GM23248 (cell line): Measurements from ENCODE around the gene MCOLN3. TPM values are rescaled to one million over a fixed set of nuclear protein-coding genes. Genes with fewer than 3 reads are reported as not detected.

ENCODE experiments used
- DNase-seq: peaks from one replicate; pipeline ENCODE4 v3.0.0-alpha.2; 2015
- H2AFZ ChIP-seq: fragments of 200-600 bp; sonication (generic); 2 replicates; pipeline ENCODE4 v1.6.1; 2016; ENCODE audit warnings: antibody characterized with exemption
- H3F3A ChIP-seq: fragments of 200-600 bp; sonication (generic); 2 replicates; pipeline ENCODE4 v1.6.1; 2016; ENCODE audit warnings: mild to moderate bottlenecking, antibody characterized with exemption, mixed run types; ENCODE audit not compliant: insufficient read depth
- H3K27ac ChIP-seq: fragments of 200-600 bp; sonication (generic); 2 replicates; pipeline ENCODE4 v1.5.1; 2016; ENCODE audit warnings: mild to moderate bottlenecking
- H3K27me3 ChIP-seq: fragments of 200-600 bp; sonication (generic); replicated peaks from 2 replicates; pipeline ENCODE4 v1.6.1; 2016; ENCODE audit warnings: mild to moderate bottlenecking; ENCODE audit not compliant: insufficient read depth
- H3K36me3 ChIP-seq: fragments of 200-600 bp; sonication (generic); 2 replicates; pipeline ENCODE4 v1.6.1; 2016; ENCODE audit warnings: low read depth, mild to moderate bottlenecking
- H3K4me1 ChIP-seq: fragments of 200-600 bp; sonication (generic); 2 replicates; pipeline ENCODE4 v1.6.1; 2016; ENCODE audit warnings: mild to moderate bottlenecking; ENCODE audit not compliant: insufficient read depth
- H3K4me2 ChIP-seq: fragments of 200-600 bp; sonication (generic); one replicate; pipeline ENCODE4 v1.6.1; 2016; ENCODE audit warnings: mild to moderate bottlenecking; ENCODE audit not compliant: unreplicated experiment
- H3K4me3 ChIP-seq: fragments of 200-600 bp; sonication (generic); 2 replicates; pipeline ENCODE4 v1.5.1; 2016; ENCODE audit warnings: mild to moderate bottlenecking
- H3K79me2 ChIP-seq: fragments of 200-600 bp; sonication (generic); 2 replicates; pipeline ENCODE4 v1.6.1; 2016; ENCODE audit warnings: mild to moderate bottlenecking; ENCODE audit not compliant: insufficient read depth
- H3K9ac ChIP-seq: fragments of 200-600 bp; sonication (generic); 2 replicates; pipeline ENCODE4 v1.6.1; 2016; ENCODE audit warnings: mild to moderate bottlenecking
- H3K9me2 ChIP-seq: fragments of 200-600 bp; sonication (generic); 2 replicates; pipeline ENCODE4 v1.6.1; 2016; ENCODE audit warnings: mixed run types, mild to moderate bottlenecking, moderate library complexity; ENCODE audit not compliant: insufficient read depth
- H3K9me3 ChIP-seq: fragments of 200-600 bp; sonication (generic); one replicate; pipeline ENCODE4 v1.6.1; 2017; ENCODE audit warnings: low read depth
- H4K20me1 ChIP-seq: fragments of 200-600 bp; sonication (generic); 2 replicates; pipeline ENCODE4 v1.6.0; 2016; ENCODE audit not compliant: insufficient read depth
- EZH2 ChIP-seq: fragments of 200-600 bp; sonication (generic); IDR thresholded peaks from 2 replicates; pipeline ENCODE4 v1.6.1; 2018; ENCODE audit warnings: antibody characterized with exemption, mild to moderate bottlenecking; ENCODE audit not compliant: insufficient read depth, poor library complexity, severe bottlenecking
- EZH2phosphoT487 ChIP-seq: fragments of 200-600 bp; sonication (generic); IDR thresholded peaks from 2 replicates; pipeline ENCODE4 v1.6.1; 2018; ENCODE audit warnings: antibody characterized with exemption, moderate library complexity, mild to moderate bottlenecking, low read depth; ENCODE audit not compliant: insufficient read depth
- WGBS, 2 experiments: methylation state at CpG; one replicate each; pipeline ENCODE4 v1.1.6; 2015 to 2017; ENCODE audit warnings: low lambda C conversion rate in 2 of 2, low coverage in 1 of 2; ENCODE audit errors: missing lambda C conversion rate in 2 of 2; 5-methylcytosine and 5-hydroxymethylcytosine counted together
- in situ Hi-C: fragments of 300-500 bp; cut with MboI; formaldehyde crosslinking; loops from 2 replicates; pipeline ENCODE4 v1.15.0; 2020
- polyA plus RNA-seq: library from polyadenylated mRNA; unstranded; fragments of >200 nt; fragmentation: Nextera tagmentation; extraction: Ambion mirVana; gene quantifications from 2 replicates; pipeline ENCODE4 v1.2.1, GENCODE V29; 2016
- total RNA-seq: library from RNA; depleted of rRNA; stranded (reverse); fragments of >200 nt; shearing (Covaris generic); gene quantifications from 2 replicates; pipeline ENCODE4 v1.2.3, GENCODE V29; 2014

Gene MCOLN3
- total and polyA plus RNA-seq, 2 experiments from 2014 or later = 0.54 to 1.0 TPM

DNA sequence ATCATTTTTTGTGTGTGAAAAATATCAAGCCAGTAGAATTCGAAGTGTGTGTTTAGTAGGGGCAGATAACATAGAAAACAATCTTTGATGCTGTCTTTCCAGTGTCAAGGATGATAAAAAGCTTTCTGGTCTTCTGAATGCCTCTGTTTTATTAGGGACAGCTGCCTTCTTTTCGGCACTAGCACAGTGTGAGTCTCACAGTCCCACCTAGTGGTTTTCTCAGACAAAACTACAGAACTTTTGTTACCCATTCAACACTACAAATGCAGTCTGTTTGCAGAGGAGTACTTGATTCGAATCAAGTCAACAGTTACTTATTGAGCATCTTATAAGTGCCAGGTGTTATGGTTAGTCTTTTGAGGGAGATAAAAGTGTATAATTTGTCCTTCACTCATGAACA, 30.6 kb upstream of the MCOLN3 start:
- Histone ChIP-seq H3K9ac (no peak overlapping the region), H4K20me1 (no peaks in the 10 kb centered on the region), H3K27ac (no peak overlapping the region), H3K9me2 (no peaks in the 10 kb centered on the region), H3K4me1 (no peaks in the 10 kb centered on the region), H3K79me2 (no peaks in the 10 kb centered on the region), H2AFZ (0 out of 2 replicates have a peak overlapping the region, but pooled peaks have one; percentile 43), H3K36me3 (no peaks in the 10 kb centered on the region), H3K27me3 (no peaks in the 10 kb centered on the region), H3K4me2 (no peak overlapping the region), H3K9me3 (no peaks in the 10 kb centered on the region), H3F3A (no peaks in the 10 kb centered on the region), H3K4me3 (no peak overlapping the region)
- TF ChIP-seq EZH2 (no peak), EZH2phosphoT487 (no peak)
- in situ Hi-C loops = no loop called here
- 14% methylated on average over 3 of the region's 3 CpGs for WGBS, 2 experiments
- peak; percentile 46 for DNase-seq

DNA sequence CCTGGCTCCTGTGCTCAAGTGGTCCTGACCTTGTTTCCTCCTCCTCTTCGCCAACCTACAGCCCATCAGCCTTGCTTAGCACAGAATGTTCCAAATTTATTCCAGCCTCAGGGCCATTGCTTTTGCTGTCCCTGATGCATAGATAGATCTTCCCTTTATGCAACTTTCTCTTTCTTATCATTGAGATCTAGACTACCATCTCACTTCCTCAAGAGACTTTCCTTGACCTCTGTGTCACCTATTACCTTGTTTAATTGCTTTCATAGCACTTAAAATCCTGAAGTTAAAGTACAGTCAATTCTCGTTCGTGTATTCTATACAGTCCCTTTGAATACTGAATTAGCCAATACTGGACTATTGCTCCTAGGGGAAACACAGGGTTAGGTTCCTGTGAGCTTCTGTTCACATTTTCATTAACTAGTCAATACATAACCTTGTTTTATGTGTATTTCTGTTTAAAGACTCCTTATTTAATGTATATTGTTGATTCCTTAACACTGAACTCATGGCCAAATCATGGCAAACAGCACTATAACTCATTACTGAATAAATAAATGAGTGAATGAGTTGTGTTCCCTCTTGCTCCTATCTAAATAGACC, 26.2 kb upstream of the MCOLN3 start:
- H3K4me3 ChIP-seq = no peak overlapping the region
- H3F3A ChIP-seq = no peaks in the 10 kb centered on the region
- H3K9ac ChIP-seq = no peak overlapping the region
- H3K27me3 ChIP-seq = no peaks in the 10 kb centered on the region
- no peaks in the 10 kb centered on the region for H3K36me3 ChIP-seq
- TF ChIP-seq EZH2 (no peak), EZH2phosphoT487 (no peak)
- no peak for DNase-seq
- no peaks in the 10 kb centered on the region for H3K79me2 ChIP-seq
- H3K9me2 ChIP-seq = no peaks in the 10 kb centered on the region
- H3K9me3 ChIP-seq = no peaks in the 10 kb centered on the region
- no peaks in the 10 kb centered on the region for H4K20me1 ChIP-seq
- in situ Hi-C loops = no loop called here
- H2AFZ ChIP-seq = no peak overlapping the region
- no peak overlapping the region for H3K27ac ChIP-seq
- WGBS, 2 experiments = 73 to 80% methylated on average over 3 of the region's 3 CpGs
- no peak overlapping the region for H3K4me2 ChIP-seq
- H3K4me1 ChIP-seq = no peaks in the 10 kb centered on the region

DNA sequence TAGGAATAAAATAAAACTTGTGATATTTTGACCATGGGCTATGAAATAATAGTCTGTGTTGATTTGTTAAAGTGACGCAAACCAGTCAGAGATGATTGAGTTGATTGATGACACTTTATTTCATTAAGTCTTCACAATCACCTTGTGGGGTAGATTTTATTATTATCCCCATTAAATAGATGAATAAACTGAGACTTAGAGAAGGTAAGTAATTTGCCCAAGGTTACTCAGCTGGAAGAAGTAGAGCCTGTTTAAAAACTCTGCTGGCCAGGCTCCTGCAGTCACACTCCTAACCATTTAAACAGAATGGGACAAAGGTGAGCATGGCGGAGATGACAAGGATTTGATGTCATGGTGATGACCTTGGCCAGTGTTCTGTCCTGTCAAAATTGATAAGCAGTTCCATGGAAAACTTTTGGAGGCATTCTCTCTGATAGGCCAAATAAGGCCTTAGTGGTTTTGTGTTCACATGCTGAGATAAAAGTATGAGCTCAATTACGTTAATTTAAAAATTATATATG, 22.7 kb upstream of the MCOLN3 start:
- Histone ChIP-seq H3K4me2 (no peak overlapping the region), H4K20me1 (no peaks in the 10 kb centered on the region), H2AFZ (no peak overlapping the region), H3K9ac (no peak overlapping the region), H3K27me3 (no peaks in the 10 kb centered on the region), H3K9me2 (no peaks in the 10 kb centered on the region), H3K79me2 (no peaks in the 10 kb centered on the region), H3K4me1 (no peaks in the 10 kb centered on the region), H3K9me3 (no peaks in the 10 kb centered on the region), H3K4me3 (no peak overlapping the region), H3K27ac (no peak overlapping the region), H3K36me3 (no peaks in the 10 kb centered on the region), H3F3A (no peaks in the 10 kb centered on the region)
- no peak for DNase-seq
- TF ChIP-seq EZH2 (no peak), EZH2phosphoT487 (no peak)
- in situ Hi-C loops = no loop called here
- WGBS, 2 experiments = 95 to 97% methylated on average over 3 of the region's 3 CpGs

DNA sequence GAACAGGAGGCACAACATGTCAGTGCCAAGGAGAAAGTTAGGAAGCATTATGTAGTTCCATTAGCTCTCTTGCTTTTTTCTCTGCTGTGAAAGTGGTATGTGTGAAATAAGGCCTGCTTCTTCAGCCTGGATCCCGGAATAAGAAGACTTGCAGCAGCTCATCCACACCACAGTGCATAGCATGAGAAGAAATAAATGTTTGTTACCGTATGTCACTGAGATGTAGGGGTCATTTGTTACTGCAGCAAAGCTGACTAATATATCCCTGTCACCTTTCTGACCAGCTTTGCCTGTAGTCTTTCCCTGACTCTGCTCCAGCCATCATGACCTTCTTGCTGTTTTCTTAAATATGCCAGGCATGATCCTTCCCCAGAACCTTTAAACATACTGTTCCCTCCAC, 20.5 kb upstream of the MCOLN3 start:
- in situ Hi-C loops = no loop called here
- Histone ChIP-seq H3K4me2 (no peak overlapping the region), H3K27ac (no peak overlapping the region), H2AFZ (no peak overlapping the region), H4K20me1 (no peaks in the 10 kb centered on the region), H3K79me2 (no peaks in the 10 kb centered on the region), H3K4me3 (no peak overlapping the region), H3K4me1 (no peaks in the 10 kb centered on the region), H3K36me3 (no peaks in the 10 kb centered on the region), H3F3A (no peaks in the 10 kb centered on the region), H3K27me3 (no peaks in the 10 kb centered on the region), H3K9me3 (no peaks in the 10 kb centered on the region), H3K9ac (no peak overlapping the region), H3K9me2 (no peaks in the 10 kb centered on the region)
- TF ChIP-seq EZH2 (no peak), EZH2phosphoT487 (no peak)
- 82 to 84% methylated on average over 2 of the region's 2 CpGs for WGBS, 2 experiments
- no peak for DNase-seq
